HG02943 (cell line): Measurements from ENCODE around the gene MOB1B.

Experiments used
- ATAC-seq: cut with Tn5 transposase; IDR thresholded peaks from one replicate; pipeline ENCODE4 v1.9.1; 2021; ENCODE audit warnings: mild to moderate bottlenecking, low read depth, moderate library complexity; ENCODE audit not compliant: unreplicated experiment

Gene MOB1B

GRCh38 chr4:70914000-70914399 is 11.8 kb downstream of the MOB1B start:
- no peak for ATAC-seq

DNA sequence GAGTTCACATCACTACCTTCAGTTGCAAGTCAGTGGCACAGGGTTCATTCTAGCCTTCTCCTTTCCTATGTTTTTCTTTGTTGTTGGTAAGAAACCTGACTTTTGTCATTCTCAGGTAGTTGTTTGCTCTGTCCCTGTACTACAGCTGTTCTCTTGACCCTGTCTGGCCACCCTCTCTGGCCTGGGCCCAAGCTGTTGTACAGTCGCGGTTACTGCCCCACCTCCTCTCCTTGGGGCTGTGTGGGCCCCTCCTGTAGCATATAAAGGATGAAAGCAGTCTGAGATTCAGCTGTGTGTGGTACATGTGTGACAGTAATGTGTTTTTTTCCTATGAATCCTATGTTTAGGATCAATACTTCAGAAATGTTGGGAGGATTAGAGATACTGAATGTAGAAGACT is 12.5 kb downstream of the MOB1B start:
- ATAC-seq: no peak

DNA sequence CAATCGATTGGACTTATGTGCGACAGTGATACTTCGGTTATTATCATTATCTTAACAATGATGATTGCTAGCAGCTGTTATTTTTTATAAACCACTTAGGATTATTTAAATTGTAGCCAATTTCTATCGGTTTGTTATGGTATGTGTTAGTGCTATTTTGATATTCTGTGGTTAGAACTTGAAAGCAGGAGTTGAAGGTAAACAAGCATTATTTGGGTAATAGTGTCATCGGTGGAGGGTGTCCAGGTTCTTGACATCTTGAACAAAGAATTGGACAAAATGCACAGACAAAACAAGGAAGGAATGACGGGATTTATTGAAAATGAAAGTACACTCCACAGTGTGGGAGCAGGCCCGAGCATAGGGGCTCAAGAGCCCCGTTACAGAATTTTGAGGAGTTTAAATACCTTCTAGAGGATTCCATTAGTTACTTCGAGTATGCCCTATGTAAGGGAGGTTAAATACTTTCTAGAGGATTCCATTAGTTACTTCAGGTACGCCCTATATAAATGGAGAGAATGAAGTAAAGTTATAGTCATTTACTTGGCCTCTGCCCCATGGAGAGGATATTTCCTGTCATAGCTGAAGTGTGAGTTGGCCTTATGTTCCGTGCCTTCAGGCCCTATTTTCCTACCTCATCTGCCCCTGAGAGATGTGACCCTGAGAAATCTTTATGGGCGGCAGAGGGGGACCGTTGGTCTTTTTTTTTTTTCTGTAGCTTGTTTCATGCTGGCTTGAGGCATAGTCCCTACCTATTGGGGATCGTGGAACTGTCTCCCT is 13.1 kb downstream of the MOB1B start:
- no peak for ATAC-seq

DNA sequence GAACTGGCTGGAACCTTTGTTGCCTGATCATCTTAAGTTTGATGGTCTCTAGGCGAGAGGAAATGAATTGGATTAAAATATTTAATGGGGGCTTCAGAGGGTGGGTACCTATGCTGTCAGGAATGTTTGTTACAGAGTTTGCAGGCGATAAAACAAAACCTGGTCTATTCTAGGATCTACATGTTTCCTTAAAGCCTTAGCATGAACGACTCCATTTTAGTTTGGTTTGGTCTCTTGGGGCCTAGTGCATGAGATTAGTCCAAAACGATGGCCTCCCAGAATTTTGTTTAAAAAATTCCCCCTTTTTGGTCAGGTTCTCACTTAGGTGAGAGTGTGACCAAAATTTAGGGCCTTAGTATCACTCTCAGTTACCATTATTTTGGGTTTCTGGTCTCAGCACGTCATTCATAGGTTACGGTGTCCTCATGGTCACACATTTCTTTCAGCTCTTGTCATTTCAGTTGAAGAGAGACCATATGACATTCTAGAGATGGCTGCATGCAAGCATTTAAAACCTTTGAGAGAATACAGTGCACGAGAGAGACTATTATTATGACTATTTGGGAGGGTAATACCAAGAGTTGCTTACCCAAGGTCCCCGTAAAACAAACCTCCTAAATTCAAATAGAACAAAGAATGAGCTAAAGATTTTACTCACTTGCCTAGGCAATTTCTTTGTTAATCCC is 13.8 kb downstream of the MOB1B start:
- ATAC-seq: no peak

DNA sequence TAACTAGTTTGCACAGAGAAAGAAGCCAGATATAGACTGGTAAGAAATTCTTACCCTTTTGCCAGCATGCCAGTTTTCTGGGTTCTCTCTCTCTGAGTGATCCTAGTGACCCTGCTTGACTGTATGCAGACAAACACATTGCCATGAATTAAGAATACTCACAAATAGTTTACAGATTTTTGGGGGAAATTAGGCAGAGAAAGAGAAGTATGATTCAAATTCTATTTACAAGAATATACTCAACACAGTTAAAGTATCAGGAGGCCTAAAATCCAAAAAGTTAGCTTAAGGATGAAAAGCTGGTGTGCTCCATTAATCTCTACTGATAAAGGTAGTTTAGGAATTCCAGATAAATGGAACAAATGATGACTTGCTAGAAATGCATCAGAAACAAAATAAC is 18.4 kb downstream of the MOB1B start:
- no peak for ATAC-seq

DNA sequence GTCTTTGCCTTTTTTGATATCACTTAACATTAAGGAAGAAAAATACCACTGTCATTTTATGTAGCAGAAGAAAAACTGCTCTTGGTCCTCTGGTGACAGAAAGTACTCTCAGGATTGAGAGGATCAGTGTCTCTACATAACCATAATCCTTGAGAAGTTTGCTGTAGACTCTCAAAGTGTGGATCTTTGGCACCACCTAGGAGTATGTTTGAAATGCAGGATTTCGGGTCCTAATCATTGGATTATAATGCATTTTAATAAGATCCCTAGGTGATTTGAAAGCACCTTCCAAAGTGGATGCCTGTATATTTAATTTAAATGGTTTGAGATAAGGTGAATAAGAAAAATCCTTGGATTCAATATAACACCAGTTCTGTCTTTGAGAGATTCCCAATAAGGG is 23.2 kb downstream of the MOB1B start:
- no peak for ATAC-seq

- peak; percentile 92 for ATAC-seq
Measured at GRCh38 chr4:70925899-70926635, 23.9 kb downstream of the MOB1B start.

- ATAC-seq: no peak
Measured at GRCh38 chr4:70927502-70928137, 25.5 kb downstream of the MOB1B start.

- no peak for ATAC-seq
Measured at GRCh38 chr4:70930530-70931256, 28.5 kb downstream of the MOB1B start.

GRCh38 chr4:70931347-70931746 is 29.2 kb downstream of the MOB1B start:
- ATAC-seq: no peak

GRCh38 chr4:70932984-70933383 is 30.8 kb downstream of the MOB1B start:
- ATAC-seq: no peak

DNA sequence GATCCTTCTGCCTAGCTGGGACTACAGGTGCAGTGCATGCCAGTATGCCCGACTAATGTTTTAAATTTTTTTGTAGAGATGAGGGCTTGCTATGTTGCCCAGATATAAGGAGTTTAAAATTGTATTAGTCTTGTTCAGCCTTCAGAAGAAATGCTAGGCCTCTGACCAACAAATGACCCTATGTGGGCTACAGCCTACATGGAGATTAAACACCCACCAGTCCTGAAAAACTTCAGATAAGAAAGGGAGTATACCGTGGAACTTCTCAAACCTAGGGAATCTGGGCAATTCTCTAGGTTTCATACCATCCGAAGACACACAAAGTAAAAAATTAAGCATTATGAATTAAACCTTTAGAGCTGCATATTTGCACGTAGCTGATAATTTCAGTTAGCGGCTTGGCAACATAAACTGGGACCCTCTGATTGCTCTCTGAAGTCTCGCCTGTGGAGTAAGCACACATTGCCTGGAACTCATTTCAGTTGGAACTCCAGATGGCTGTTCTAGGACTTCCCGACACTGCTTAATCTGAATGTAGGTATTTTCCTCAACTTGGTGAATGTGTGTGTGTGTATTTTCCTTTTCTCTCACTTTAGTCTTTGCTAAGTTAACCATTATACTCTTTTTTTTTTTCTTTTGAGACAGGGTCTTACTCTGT is 33.0 kb downstream of the MOB1B start:
- no peak for ATAC-seq

- ATAC-seq: no peak
Measured at GRCh38 chr4:70936200-70936787, 34.1 kb downstream of the MOB1B start.

- no peak for ATAC-seq
Measured at GRCh38 chr4:70938086-70938485, 35.9 kb downstream of the MOB1B start.

DNA sequence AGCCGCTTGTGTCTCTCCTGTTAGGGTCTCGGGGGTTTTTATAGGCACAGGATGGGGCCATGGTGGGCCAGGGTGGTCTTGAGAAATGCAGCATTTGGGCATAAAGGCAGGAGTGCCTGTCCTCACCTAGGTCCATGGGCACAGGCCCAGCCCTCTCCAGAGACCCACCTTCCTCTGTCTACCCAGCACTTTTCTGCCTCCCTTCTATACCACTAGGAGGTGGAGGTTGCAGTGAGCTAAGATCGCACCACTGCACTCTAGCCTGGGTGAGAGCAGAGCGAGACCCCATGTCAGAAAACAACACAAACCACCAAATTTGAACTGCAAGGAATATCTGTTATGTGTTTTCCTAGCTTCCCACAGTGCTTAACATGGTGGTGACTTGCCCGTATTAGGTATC is 38.0 kb downstream of the MOB1B start:
- no peak for ATAC-seq

- no peak for ATAC-seq
Measured at GRCh38 chr4:70943114-70943513, 40.9 kb downstream of the MOB1B start.

DNA sequence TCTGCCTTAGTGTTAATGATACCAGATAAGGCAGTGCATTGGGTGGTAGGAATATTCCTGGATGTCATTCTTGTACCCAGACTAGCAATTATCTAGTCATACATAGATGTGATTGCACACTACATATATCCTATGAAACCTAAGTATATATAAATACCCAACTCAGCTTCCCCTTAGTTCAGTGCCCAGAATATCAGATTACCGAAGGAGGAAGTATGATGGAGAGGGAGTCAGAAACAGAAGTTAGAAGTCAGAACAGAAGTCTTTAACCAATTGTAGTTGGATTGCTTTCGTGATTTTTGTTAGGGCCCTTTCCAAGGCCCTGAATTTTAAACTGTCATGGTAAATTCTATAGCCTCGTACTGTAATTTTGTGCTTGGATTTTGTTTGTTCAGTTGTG is 42.9 kb downstream of the MOB1B start:
- ATAC-seq: no peak

DNA sequence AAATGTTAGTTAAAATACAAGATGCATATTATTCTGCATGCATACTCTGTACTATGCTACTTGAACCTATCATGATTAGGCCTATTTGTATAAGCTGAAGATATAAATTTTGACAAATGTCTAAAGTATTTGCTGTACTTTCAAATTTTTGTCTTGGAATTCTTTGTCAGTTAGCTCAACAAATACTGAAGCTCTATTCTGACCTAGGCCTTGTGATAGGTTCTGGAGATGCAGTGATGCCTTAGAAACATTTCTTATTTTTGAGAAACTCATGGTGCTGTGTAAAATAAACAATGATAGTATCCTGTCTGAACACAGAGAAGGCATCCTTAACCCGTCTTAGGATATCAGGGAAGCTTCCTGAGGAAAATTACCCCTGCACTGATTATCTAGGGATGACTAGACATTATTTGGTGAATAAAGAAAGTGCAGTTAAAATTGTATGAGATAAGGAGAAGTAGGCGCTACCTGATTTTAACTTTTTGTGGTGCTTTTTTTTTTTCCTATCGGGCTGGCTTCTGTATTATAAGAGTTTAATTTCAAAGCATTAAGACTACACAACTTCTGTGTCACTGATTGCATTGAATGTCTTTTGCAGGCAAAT is 43.4 kb downstream of the MOB1B start:
- ATAC-seq: no peak

DNA sequence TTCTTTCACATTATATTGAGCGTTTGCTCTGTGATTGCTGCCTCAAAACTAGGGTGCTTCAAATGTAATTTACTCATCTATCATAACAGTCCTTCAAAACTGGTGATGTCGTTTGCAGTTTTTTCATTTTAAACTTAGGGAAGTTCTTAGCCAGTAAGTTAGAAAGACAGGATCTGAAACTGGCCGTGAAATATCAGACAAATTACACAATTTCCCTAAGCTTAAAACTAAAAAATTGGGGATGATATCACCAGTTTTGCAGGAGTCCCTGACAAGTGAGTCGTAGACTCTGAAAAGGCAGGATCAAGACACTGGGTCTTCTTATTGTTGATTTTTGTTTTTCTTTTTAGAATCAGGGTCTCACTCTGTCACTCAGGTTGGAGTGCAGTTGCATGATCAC is 44.8 kb downstream of the MOB1B start:
- ATAC-seq: no peak
